Activated naive CD4-positive, alpha-beta T cell treated with anti-CD3 and anti-CD28 coated beads for 36 hours (primary cell): ENCODE measurements around the gene HERC3. TPM values are rescaled to one million over a fixed set of nuclear protein-coding genes. Genes with fewer than 3 reads are reported as not detected.

ENCODE experiments used
- CTCF ChIA-PET: fragments of 350-600 bp; sonication (Branson Sonifier 250); formaldehyde crosslinking; loops from one replicate; lab custom pipeline; 2021; ENCODE audit warnings: antibody characterized with exemption; lab: Charles Lee
- DNase-seq: peaks from one replicate; pipeline ENCODE4 v3.0.0-alpha.2; 2020
- H3K27ac Mint-ChIP-seq: one replicate; pipeline ENCODE4 v1.8.0; 2021; ENCODE audit warnings: mild to moderate bottlenecking, mixed read lengths
- H3K27me3 Mint-ChIP-seq: one replicate; pipeline ENCODE4 v1.8.0; 2021; ENCODE audit warnings: low read depth, mixed read lengths
- H3K36me3 Mint-ChIP-seq: one replicate; pipeline ENCODE4 v1.8.0; 2021; ENCODE audit warnings: low read depth, mixed read lengths
- H3K4me1 Mint-ChIP-seq: one replicate; pipeline ENCODE4 v1.8.0; 2021; ENCODE audit warnings: low read depth, mixed read lengths
- H3K4me3 Mint-ChIP-seq: one replicate; pipeline ENCODE4 v1.8.0; 2021; ENCODE audit warnings: mild to moderate bottlenecking, moderate library complexity, mixed read lengths
- H3K9me3 Mint-ChIP-seq: one replicate; pipeline ENCODE4 v1.8.0; 2021; ENCODE audit warnings: mixed read lengths
- intact Hi-C: fragments of 100-400 bp; cut with micrococcal nuclease; formaldehyde crosslinking; loops from one replicate; pipeline ENCODE4 v1.15.1; 2023
- total RNA-seq, 2 experiments: library from RNA; stranded (reverse); gene quantifications; one replicate each; pipeline ENCODE4 v1.2.3, GENCODE V29; 2021

HERC3 gene
- total RNA-seq, 2 experiments from 2014 or later: 24.4 to 25.8 TPM

- no peak for DNase-seq
- H3K4me3 Mint-ChIP-seq: no peak overlapping the region
- no peaks in the 10 kb centered on the region for H3K9me3 Mint-ChIP-seq
- CTCF ChIA-PET: interaction anchor here (1.2 kb wide), 1 partner anchor 189 kb away, joined by 5 read pairs; no protein-coding TSS in a partner anchor
- no peaks in the 10 kb centered on the region for H3K4me1 Mint-ChIP-seq
- H3K36me3 Mint-ChIP-seq: peaks cover 1% of the 10 kb centered on the region
- intact Hi-C loops: no loop called here
- H3K27me3 Mint-ChIP-seq: no peaks in the 10 kb centered on the region
- H3K27ac Mint-ChIP-seq: no peak overlapping the region
These were observed 135.9 kb downstream of the HERC3 start for GRCh38 chr4:88728146-88728545.

- intact Hi-C loops: no loop called here
- peak; percentile 10 for DNase-seq
- CTCF ChIA-PET: interaction anchor here (1.2 kb wide), 1 partner anchor 190 kb away, joined by 5 read pairs; no protein-coding TSS in a partner anchor
- Mint-ChIP-seq H3K4me1 (no peaks in the 10 kb centered on the region), H3K4me3 (no peak overlapping the region), H3K9me3 (no peaks in the 10 kb centered on the region), H3K27me3 (no peaks in the 10 kb centered on the region), H3K36me3 (peaks cover 1% of the 10 kb centered on the region), H3K27ac (no peak overlapping the region)
These were observed 137.0 kb downstream of the HERC3 start for GRCh38 chr4:88729146-88729760.

GRCh38 chr4:88730811-88731210 lies 138.5 kb downstream of the HERC3 start:
- peaks cover 1% of the 10 kb centered on the region for H3K36me3 Mint-ChIP-seq
- no peak for DNase-seq
- H3K9me3 Mint-ChIP-seq: no peaks in the 10 kb centered on the region
- H3K27ac Mint-ChIP-seq: no peak overlapping the region
- intact Hi-C loops: no loop called here
- no peaks in the 10 kb centered on the region for H3K4me1 Mint-ChIP-seq
- H3K4me3 Mint-ChIP-seq: no peak overlapping the region
- CTCF ChIA-PET: interaction anchor here (1.0 to 1.3 kb wide), 2 partner anchors 191 to 293 kb away, joined by 3 to 4 read pairs; no protein-coding TSS in a partner anchor
- H3K27me3 Mint-ChIP-seq: no peaks in the 10 kb centered on the region

GRCh38 chr4:88731381-88731780 lies 139.1 kb downstream of the HERC3 start:
- Mint-ChIP-seq H3K4me1 (no peaks in the 10 kb centered on the region), H3K27me3 (no peaks in the 10 kb centered on the region), H3K4me3 (no peak overlapping the region), H3K36me3 (no peaks in the 10 kb centered on the region), H3K27ac (no peak overlapping the region), H3K9me3 (no peaks in the 10 kb centered on the region)
- intact Hi-C loops: no loop called here
- CTCF ChIA-PET: interaction anchor here (1.3 kb wide), 1 partner anchor 292 kb away, joined by 4 read pairs; no protein-coding TSS in a partner anchor
- no peak for DNase-seq

GRCh38 chr4:88732714-88733368 lies 140.6 kb downstream of the HERC3 start:
- DNase-seq: no peak
- H3K4me3 Mint-ChIP-seq: no peak overlapping the region
- H3K27ac Mint-ChIP-seq: no peak overlapping the region
- peaks cover 8% of the 10 kb centered on the region for H3K4me1 Mint-ChIP-seq
- H3K36me3 Mint-ChIP-seq: no peaks in the 10 kb centered on the region
- no peaks in the 10 kb centered on the region for H3K9me3 Mint-ChIP-seq
- no peaks in the 10 kb centered on the region for H3K27me3 Mint-ChIP-seq
- CTCF ChIA-PET: no interaction called here
- intact Hi-C loops: no loop called here

GRCh38 chr4:88734403-88734949 lies 142.2 kb downstream of the HERC3 start:
- H3K27me3 Mint-ChIP-seq: no peaks in the 10 kb centered on the region
- CTCF ChIA-PET: interaction anchor here (1.0 to 1.6 kb wide), 2 partner anchors 14 to 195 kb away, joined by 3 to 7 read pairs; no protein-coding TSS in a partner anchor
- H3K4me3 Mint-ChIP-seq: no peak overlapping the region
- intact Hi-C loops: no loop called here
- no peaks in the 10 kb centered on the region for H3K9me3 Mint-ChIP-seq
- H3K27ac Mint-ChIP-seq: no peak overlapping the region
- H3K36me3 Mint-ChIP-seq: no peaks in the 10 kb centered on the region
- peaks cover 20% of the 10 kb centered on the region for H3K4me1 Mint-ChIP-seq
- no peak for DNase-seq

- CTCF ChIA-PET: interaction anchor here (0.9 to 1.5 kb wide), 4 partner anchors 10 to 288 kb away, joined by 3 to 5 read pairs (median 3); no protein-coding TSS in a partner anchor
- DNase-seq: no peak
- no peaks in the 10 kb centered on the region for H3K27me3 Mint-ChIP-seq
- no peak overlapping the region for H3K4me3 Mint-ChIP-seq
- H3K9me3 Mint-ChIP-seq: no peaks in the 10 kb centered on the region
- intact Hi-C loops: no loop called here
- no peak overlapping the region for H3K27ac Mint-ChIP-seq
- no peaks in the 10 kb centered on the region for H3K36me3 Mint-ChIP-seq
- peaks cover 20% of the 10 kb centered on the region for H3K4me1 Mint-ChIP-seq
These were observed 143.3 kb downstream of the HERC3 start for GRCh38 chr4:88735564-88735963.

GRCh38 chr4:88736264-88736663 lies 144.0 kb downstream of the HERC3 start:
- no peak for DNase-seq
- intact Hi-C loops: loop anchor here (2.0 kb wide), 2 partner anchors 23 to 57 kb away; no protein-coding TSS in a partner anchor
- CTCF ChIA-PET: interaction anchor here (0.9 to 1.5 kb wide), 2 partner anchors 11 to 30 kb away, joined by 3 to 5 read pairs; no protein-coding TSS in a partner anchor
- no peaks in the 10 kb centered on the region for H3K9me3 Mint-ChIP-seq
- H3K36me3 Mint-ChIP-seq: no peaks in the 10 kb centered on the region
- H3K27ac Mint-ChIP-seq: no peak overlapping the region
- peaks cover 20% of the 10 kb centered on the region for H3K4me1 Mint-ChIP-seq
- H3K27me3 Mint-ChIP-seq: no peaks in the 10 kb centered on the region
- H3K4me3 Mint-ChIP-seq: no peak overlapping the region

GRCh38 chr4:88737307-88737941 lies 145.1 kb downstream of the HERC3 start:
- intact Hi-C loops: loop anchor here (1.0 to 2.0 kb wide), 3 partner anchors 25 to 144 kb away; no protein-coding TSS in a partner anchor
- Mint-ChIP-seq H3K27ac (peak overlapping the region; percentile 9), H3K36me3 (no peaks in the 10 kb centered on the region), H3K4me1 (peaks cover 20% of the 10 kb centered on the region), H3K9me3 (no peaks in the 10 kb centered on the region), H3K27me3 (no peaks in the 10 kb centered on the region), H3K4me3 (peak overlapping the region; percentile 58)
- CTCF ChIA-PET: interaction anchor here (0.6 to 0.7 kb wide), 3 partner anchors 54 to 125 kb away, joined by 3 read pairs; no protein-coding TSS in a partner anchor
- DNase-seq: peak; percentile 70

GRCh38 chr4:88738180-88738579 lies 145.9 kb downstream of the HERC3 start:
- DNase-seq: no peak
- intact Hi-C loops: no loop called here
- H3K36me3 Mint-ChIP-seq: no peaks in the 10 kb centered on the region
- no peaks in the 10 kb centered on the region for H3K9me3 Mint-ChIP-seq
- peaks cover 20% of the 10 kb centered on the region for H3K4me1 Mint-ChIP-seq
- no peak overlapping the region for H3K27ac Mint-ChIP-seq
- CTCF ChIA-PET: interaction anchor here (0.7 kb wide), 1 partner anchor 54 kb away, joined by 3 read pairs; no protein-coding TSS in a partner anchor
- no peaks in the 10 kb centered on the region for H3K27me3 Mint-ChIP-seq
- no peak overlapping the region for H3K4me3 Mint-ChIP-seq

- Mint-ChIP-seq H3K36me3 (no peaks in the 10 kb centered on the region), H3K9me3 (no peaks in the 10 kb centered on the region), H3K27ac (no peak overlapping the region), H3K27me3 (no peaks in the 10 kb centered on the region), H3K4me1 (peaks cover 15% of the 10 kb centered on the region), H3K4me3 (no peak overlapping the region)
- intact Hi-C loops: no loop called here
- no peak for DNase-seq
- CTCF ChIA-PET: no interaction called here
These were observed 150.3 kb downstream of the HERC3 start for GRCh38 chr4:88742561-88742960.

- CTCF ChIA-PET: no interaction called here
- Mint-ChIP-seq H3K36me3 (peaks cover 1% of the 10 kb centered on the region), H3K4me3 (no peak overlapping the region), H3K4me1 (peaks cover 3% of the 10 kb centered on the region), H3K9me3 (no peaks in the 10 kb centered on the region), H3K27me3 (no peaks in the 10 kb centered on the region), H3K27ac (no peak overlapping the region)
- DNase-seq: no peak
- intact Hi-C loops: no loop called here
These were observed 151.4 kb downstream of the HERC3 start for GRCh38 chr4:88743696-88744095.
